ENCODE measurements around the gene MRC2. TPM values are rescaled to one million over a fixed set of nuclear protein-coding genes. Genes with fewer than 3 reads are reported as not detected.
A peak's percentile ranks its signal among the peaks of the same experiment; 100 is the strongest.

Gene MRC2
- total RNA-seq, 2 donors from 2014 or later = 7.0 to 22.1 TPM

DNA sequence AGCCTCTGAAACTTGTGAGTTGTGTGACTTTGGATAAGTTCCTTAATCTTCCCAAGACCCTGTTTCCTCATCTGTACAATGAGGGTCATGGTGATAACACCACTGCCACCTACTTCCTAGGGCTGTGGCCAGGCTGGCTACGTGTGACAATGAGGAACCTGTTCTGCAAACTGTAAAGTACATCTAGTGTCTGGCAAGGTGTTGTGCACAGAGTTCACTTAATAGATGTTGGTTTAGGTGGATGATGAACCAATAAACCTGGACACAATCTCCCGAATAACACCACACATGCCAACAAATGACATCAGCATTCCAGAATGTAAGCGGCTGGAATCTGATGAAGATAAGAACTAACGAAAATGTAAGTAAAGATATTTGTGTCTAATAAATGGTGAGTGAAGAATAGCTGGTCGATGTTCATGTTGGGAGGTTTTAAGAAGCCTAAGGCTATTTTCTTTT, 98.3 kb downstream of the MRC2 start:
- peaks cover 5% of the 10 kb centered on the region for H3K4me1 ChIP-seq
- no peak overlapping the region for H3K4me3 ChIP-seq
- intact Hi-C loops (cut with DNase I) = no loop called here
- WGBS, 2 donors = 14 to 18% methylated on average over 5 of the region's 5 CpGs
- H3K27me3 ChIP-seq = no peaks in the 10 kb centered on the region
- no peaks in the 10 kb centered on the region for H3K9me3 ChIP-seq
- no peak for DNase-seq
- H3K27ac ChIP-seq = peak overlapping the region in 1 of 4 donors; percentile 10
- TF ChIP-seq CTCF (IDR thresholded peaks at IDR 0.05) = no peak
- TF ChIP-seq POLR2A (IDR thresholded peaks at IDR 0.05) = no peak
- ATAC-seq = peak; percentile 63
- H3K36me3 ChIP-seq (replicated peaks in 1 of 2; ENCODE audit: insufficient read depth in 1 of 2, low read depth in 2 of 2) = no peaks in the 10 kb centered on the region

- no peaks in the 10 kb centered on the region for H3K36me3 ChIP-seq (replicated peaks in 1 of 2; ENCODE audit: insufficient read depth in 1 of 2, low read depth in 2 of 2)
- H3K27ac ChIP-seq = no peak overlapping the region
- TF ChIP-seq CTCF (IDR thresholded peaks at IDR 0.05) (no peak), POLR2A (IDR thresholded peaks at IDR 0.05) (no peak)
- H3K9me3 ChIP-seq = no peaks in the 10 kb centered on the region
- peaks cover 1% of the 10 kb centered on the region for H3K4me1 ChIP-seq
- no peak overlapping the region for H3K4me3 ChIP-seq
- DNase-seq (no peak), ATAC-seq (no peak)
- WGBS, 2 donors = 62 to 83% methylated on average over 6 of the region's 6 CpGs
- no peaks in the 10 kb centered on the region for H3K27me3 ChIP-seq
- intact Hi-C loops (cut with DNase I) = no loop called here
These were observed 100.6 kb downstream of the MRC2 start for GRCh38 chr17:62727916-62728672.

DNA sequence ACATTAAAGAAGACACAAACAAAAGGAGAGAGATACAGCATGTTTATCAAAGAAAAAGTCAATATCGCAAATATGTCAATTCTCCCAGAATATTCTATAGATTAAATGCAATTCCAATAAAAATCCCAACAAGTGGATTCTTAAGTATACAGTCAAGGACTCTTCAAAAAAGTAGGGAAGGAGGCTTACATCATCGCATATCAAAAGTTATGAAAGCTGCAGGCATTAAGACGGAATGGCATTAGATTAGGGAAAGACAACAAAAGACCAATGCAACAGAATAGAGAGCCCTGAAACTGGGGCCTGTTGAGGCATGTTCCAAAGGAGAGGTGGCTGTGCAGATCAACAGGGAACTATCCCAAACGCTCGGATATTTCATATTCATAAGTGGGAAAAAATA, 104.7 kb downstream of the MRC2 start:
- 77 to 78% methylated on average over 5 of the region's 5 CpGs for WGBS, 2 donors
- H3K9me3 ChIP-seq = no peaks in the 10 kb centered on the region
- intact Hi-C loops (cut with DNase I) = no loop called here
- no peak for ATAC-seq
- no peaks in the 10 kb centered on the region for H3K36me3 ChIP-seq (replicated peaks in 1 of 2; ENCODE audit: insufficient read depth in 1 of 2, low read depth in 2 of 2)
- H3K4me1 ChIP-seq = no peaks in the 10 kb centered on the region
- TF ChIP-seq CTCF (IDR thresholded peaks at IDR 0.05) (no peak), POLR2A (IDR thresholded peaks at IDR 0.05) (no peak)
- H3K4me3 ChIP-seq = no peak overlapping the region
- no peaks in the 10 kb centered on the region for H3K27me3 ChIP-seq
- DNase-seq = no peak
- H3K27ac ChIP-seq = no peak overlapping the region

DNA sequence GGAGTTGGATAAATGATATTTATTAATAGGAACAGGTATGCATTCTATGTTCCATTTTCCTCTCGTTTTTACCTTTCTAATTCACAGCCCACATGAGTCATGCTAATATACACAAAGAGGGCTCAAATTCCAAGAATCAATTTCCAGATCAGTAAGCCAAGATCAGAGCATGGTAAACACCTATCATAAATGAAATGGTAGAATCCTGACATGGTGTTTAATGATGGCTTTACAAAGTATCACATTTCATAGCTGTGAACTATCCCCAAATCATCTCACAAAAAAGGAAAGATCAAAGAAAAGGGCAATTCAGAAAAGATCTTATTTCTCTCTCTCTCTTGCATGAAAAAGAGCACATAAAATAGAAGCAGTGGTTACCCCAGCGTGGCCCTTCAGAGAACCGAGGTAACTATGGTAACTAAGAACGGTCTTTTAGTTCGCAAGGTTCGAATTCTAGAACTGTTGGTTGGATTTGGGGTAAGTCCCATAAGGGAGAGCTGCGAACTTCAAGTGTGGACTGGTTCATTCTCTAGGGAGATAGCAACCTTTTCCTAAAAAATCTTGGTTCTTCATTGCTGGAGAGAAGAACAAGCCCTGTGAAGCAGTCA, 107.7 kb downstream of the MRC2 start:
- no peak overlapping the region for H3K27ac ChIP-seq
- 63 to 68% methylated on average over 7 of the region's 7 CpGs for WGBS, 2 donors
- intact Hi-C loops (cut with DNase I) = no loop called here
- TF ChIP-seq CTCF (IDR thresholded peaks at IDR 0.05) = no peak
- no peak for TF ChIP-seq POLR2A (IDR thresholded peaks at IDR 0.05)
- no peaks in the 10 kb centered on the region for H3K36me3 ChIP-seq (replicated peaks in 1 of 2; ENCODE audit: insufficient read depth in 1 of 2, low read depth in 2 of 2)
- no peaks in the 10 kb centered on the region for H3K27me3 ChIP-seq
- ATAC-seq (no peak), DNase-seq (no peak)
- no peaks in the 10 kb centered on the region for H3K4me1 ChIP-seq
- no peak overlapping the region for H3K4me3 ChIP-seq
- no peaks in the 10 kb centered on the region for H3K9me3 ChIP-seq
